Measurements from ENCODE around the gene FRMD5. TPM values are rescaled to one million over a fixed set of nuclear protein-coding genes. Genes with fewer than 3 reads are reported as not detected.

Gene FRMD5
- polyA plus RNA-seq, 1 donor (not counting 4 experiments of a cell fraction or from before 2014, with no cell fraction given), result 7.3 TPM

DNA sequence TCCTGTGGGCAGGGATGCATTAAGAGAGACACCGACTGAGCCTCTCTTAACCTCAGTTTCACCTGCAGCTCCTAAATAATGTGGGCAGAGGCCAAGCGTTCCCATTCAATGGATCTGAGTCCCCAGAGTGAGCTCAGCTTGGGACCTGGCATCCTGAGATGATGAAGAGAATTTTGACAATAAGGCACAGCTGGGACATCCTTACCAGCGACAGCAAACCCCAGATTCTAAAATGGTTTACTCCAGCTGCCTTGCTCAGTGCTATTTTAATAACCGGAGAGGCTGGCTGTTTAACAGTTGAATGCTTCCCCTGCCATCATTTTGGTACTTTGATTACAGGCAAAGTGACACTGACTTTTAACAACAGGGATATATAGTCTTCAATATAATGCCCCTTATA, 244.5 kb downstream of the FRMD5 start:
- no peak overlapping the region for H3K4me3 ChIP-seq (ENCODE audit: control insufficient read depth in 2 of 3, extremely low read depth in 1 of 3, insufficient read depth in 2 of 3, low read depth in 1 of 3, low read length in 3 of 3)
- H3K9me3 ChIP-seq (ENCODE audit: control insufficient read depth, low read depth, low read length), result no peaks in the 10 kb centered on the region
- no peak overlapping the region for H3K9ac ChIP-seq (ENCODE audit: control insufficient read depth, extremely low read depth, insufficient read depth, low read length)
- H3K36me3 ChIP-seq (ENCODE audit: control insufficient read depth in 2 of 2, extremely low read depth in 1 of 2, insufficient read depth in 2 of 2, low read length in 2 of 2), result no peaks in the 10 kb centered on the region
- no peaks in the 10 kb centered on the region for H3K4me1 ChIP-seq (ENCODE audit: control insufficient read depth, extremely low read depth, insufficient read depth, low read length)
- H3K79me2 ChIP-seq (ENCODE audit: control insufficient read depth, insufficient read depth, low read length), result no peaks in the 10 kb centered on the region
- no peak overlapping the region for H2AFZ ChIP-seq (ENCODE audit: control insufficient read depth, low read length)
- TF ChIP-seq, protein P1, sequence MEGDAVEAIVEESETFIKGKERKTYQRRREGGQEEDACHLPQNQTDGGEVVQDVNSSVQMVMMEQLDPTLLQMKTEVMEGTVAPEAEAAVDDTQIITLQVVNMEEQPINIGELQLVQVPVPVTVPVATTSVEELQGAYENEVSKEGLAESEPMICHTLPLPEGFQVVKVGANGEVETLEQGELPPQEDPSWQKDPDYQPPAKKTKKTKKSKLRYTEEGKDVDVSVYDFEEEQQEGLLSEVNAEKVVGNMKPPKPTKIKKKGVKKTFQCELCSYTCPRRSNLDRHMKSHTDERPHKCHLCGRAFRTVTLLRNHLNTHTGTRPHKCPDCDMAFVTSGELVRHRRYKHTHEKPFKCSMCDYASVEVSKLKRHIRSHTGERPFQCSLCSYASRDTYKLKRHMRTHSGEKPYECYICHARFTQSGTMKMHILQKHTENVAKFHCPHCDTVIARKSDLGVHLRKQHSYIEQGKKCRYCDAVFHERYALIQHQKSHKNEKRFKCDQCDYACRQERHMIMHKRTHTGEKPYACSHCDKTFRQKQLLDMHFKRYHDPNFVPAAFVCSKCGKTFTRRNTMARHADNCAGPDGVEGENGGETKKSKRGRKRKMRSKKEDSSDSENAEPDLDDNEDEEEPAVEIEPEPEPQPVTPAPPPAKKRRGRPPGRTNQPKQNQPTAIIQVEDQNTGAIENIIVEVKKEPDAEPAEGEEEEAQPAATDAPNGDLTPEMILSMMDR (optimal IDR thresholded peaks at IDR 0.05 in 1 of 3, IDR thresholded peaks at IDR 0.05 in 1 of 3, conservative IDR thresholded peaks at IDR 0.05 in 1 of 3; ENCODE audit: extremely low read depth in 1 of 3, insufficient read depth in 2 of 3, low read length in 3 of 3), result no peak
- no peak for TF ChIP-seq EZH2 (IDR thresholded peaks at IDR 0.05; ENCODE audit: low read length)
- no peaks in the 10 kb centered on the region for H4K20me1 ChIP-seq (ENCODE audit: control insufficient read depth, extremely low read depth, insufficient read depth, low read length)
- no peak overlapping the region for H3K4me2 ChIP-seq (ENCODE audit: control insufficient read depth, extremely low read depth, insufficient read depth, low read depth, low read length)
- no peak overlapping the region for H3K27ac ChIP-seq (ENCODE audit: control insufficient read depth, insufficient read depth, low read length)
- dilution Hi-C loops (cut with MboI; ENCODE audit: extremely low pct_ligation_motif_present, low sequenced_read_pairs), result no loop called here
- no peaks in the 10 kb centered on the region for H3K27me3 ChIP-seq (ENCODE audit: control insufficient read depth, extremely low read depth, insufficient read depth, low read length)
- DNase-seq (ENCODE audit: low read depth, low spot score), result no peak
- peak; percentile 23 for FAIRE-seq
- H3K9me1 ChIP-seq (ENCODE audit: control insufficient read depth, extremely low read depth, insufficient read depth, low read length), result no peaks in the 10 kb centered on the region

DNA sequence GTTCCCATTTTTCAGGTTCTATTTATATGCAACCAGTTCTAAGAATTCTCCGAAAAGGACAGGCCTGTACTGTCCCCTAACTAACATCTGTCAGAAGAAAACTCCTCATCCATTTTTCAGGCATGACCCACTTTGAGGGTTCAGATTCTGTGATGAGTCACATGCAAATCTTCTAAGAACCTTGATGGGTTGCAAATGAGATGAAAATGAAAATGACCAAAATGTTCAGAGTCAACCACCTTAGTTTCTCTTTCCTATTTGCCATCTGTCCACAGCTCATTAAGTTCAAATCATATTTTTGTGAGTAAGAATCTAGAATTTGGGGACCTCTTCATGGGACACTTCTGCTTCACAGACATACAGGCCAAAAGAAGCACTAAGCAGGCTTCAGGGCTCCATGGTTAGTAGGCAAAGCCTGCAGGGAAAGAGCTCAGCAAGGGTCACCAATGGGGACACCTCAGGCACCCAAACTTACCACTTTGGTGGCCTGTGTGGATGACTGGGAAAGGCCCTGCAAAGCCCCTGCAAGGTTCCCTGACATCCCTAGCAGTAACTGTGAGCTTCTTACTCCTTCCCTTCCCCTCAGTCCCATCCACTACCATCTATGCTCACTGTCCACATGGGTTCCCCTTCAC, 246.3 kb downstream of the FRMD5 start:
- FAIRE-seq (no peak), DNase-seq (ENCODE audit: low read depth, low spot score) (no peak)
- H3K4me2 ChIP-seq (ENCODE audit: control insufficient read depth, extremely low read depth, insufficient read depth, low read depth, low read length), result no peak overlapping the region
- no peak overlapping the region for H2AFZ ChIP-seq (ENCODE audit: control insufficient read depth, low read length)
- H3K79me2 ChIP-seq (ENCODE audit: control insufficient read depth, insufficient read depth, low read length), result no peaks in the 10 kb centered on the region
- no peaks in the 10 kb centered on the region for H3K27me3 ChIP-seq (ENCODE audit: control insufficient read depth, extremely low read depth, insufficient read depth, low read length)
- H4K20me1 ChIP-seq (ENCODE audit: control insufficient read depth, extremely low read depth, insufficient read depth, low read length), result no peaks in the 10 kb centered on the region
- dilution Hi-C loops (cut with MboI; ENCODE audit: extremely low pct_ligation_motif_present, low sequenced_read_pairs), result no loop called here
- H3K27ac ChIP-seq (ENCODE audit: control insufficient read depth, insufficient read depth, low read length), result no peak overlapping the region
- no peaks in the 10 kb centered on the region for H3K36me3 ChIP-seq (ENCODE audit: control insufficient read depth in 2 of 2, extremely low read depth in 1 of 2, insufficient read depth in 2 of 2, low read length in 2 of 2)
- H3K9me3 ChIP-seq (ENCODE audit: control insufficient read depth, low read depth, low read length), result no peaks in the 10 kb centered on the region
- TF ChIP-seq, protein P1 (optimal IDR thresholded peaks at IDR 0.05 in 1 of 3, IDR thresholded peaks at IDR 0.05 in 1 of 3, conservative IDR thresholded peaks at IDR 0.05 in 1 of 3; ENCODE audit: extremely low read depth in 1 of 3, insufficient read depth in 2 of 3, low read length in 3 of 3), result no peak
- H3K4me1 ChIP-seq (ENCODE audit: control insufficient read depth, extremely low read depth, insufficient read depth, low read length), result no peaks in the 10 kb centered on the region
- H3K4me3 ChIP-seq (ENCODE audit: control insufficient read depth in 2 of 3, extremely low read depth in 1 of 3, insufficient read depth in 2 of 3, low read depth in 1 of 3, low read length in 3 of 3), result no peak overlapping the region
- H3K9me1 ChIP-seq (ENCODE audit: control insufficient read depth, extremely low read depth, insufficient read depth, low read length), result no peaks in the 10 kb centered on the region
- no peak overlapping the region for H3K9ac ChIP-seq (ENCODE audit: control insufficient read depth, extremely low read depth, insufficient read depth, low read length)

Data from keratinocyte (primary cell).